ENCODE results near the gene FAM163B.

The FAM163B gene

GRCh38 chr9:133615606-133616188, 6.5 kb upstream of the FAM163B start:
- no peak for DNase-seq

DNA sequence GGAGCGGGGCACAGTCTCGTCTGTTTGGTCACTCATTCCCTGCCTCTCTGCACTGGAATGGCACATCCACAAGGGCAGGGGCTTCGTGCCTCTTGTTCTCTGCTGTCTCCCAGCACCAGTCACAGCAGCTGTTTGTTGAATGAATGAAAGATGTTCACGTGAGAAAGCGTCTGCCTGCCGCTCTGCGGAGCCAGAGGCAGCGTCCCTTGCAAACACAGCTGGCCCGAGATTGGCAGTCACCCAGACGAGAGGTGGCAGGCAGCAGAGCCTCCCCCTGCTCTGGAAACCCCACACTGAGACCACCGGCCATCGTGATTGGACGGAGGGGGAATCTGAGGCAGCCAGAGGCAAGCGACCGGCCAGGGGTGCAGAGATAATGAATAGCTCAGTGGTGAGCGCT, 6.0 kb upstream of the FAM163B start:
- DNase-seq, result no peak

- no peak for DNase-seq
Measured at GRCh38 chr9:133614678-133615077, 5.5 kb upstream of the FAM163B start.

GRCh38 chr9:133614056-133614455, 4.9 kb upstream of the FAM163B start:
- no peak for DNase-seq

GRCh38 chr9:133613432-133613831, 4.2 kb upstream of the FAM163B start:
- no peak for DNase-seq

DNA sequence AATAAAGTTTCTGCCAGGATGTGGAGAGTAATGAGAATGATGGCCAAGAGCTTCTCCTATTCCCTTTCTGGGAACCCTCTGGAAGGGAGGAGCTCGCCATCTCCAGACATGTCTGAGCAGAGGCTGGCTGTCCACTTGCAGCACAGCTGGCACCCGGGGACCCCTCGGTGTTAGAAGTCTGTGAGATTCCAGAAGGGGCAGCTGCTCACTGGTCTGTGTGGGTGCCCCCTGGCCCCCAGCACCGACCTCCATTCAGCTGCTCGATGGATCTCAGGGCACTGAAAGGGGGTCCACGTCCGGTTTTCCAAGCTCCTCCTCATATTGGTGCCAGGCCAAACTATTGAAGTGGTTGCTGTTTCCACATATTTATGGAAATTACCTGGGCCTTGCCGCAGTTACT, 3.6 kb upstream of the FAM163B start:
- no peak for DNase-seq

- no peak for DNase-seq
Measured at GRCh38 chr9:133612051-133612450, 2.9 kb upstream of the FAM163B start.

DNA sequence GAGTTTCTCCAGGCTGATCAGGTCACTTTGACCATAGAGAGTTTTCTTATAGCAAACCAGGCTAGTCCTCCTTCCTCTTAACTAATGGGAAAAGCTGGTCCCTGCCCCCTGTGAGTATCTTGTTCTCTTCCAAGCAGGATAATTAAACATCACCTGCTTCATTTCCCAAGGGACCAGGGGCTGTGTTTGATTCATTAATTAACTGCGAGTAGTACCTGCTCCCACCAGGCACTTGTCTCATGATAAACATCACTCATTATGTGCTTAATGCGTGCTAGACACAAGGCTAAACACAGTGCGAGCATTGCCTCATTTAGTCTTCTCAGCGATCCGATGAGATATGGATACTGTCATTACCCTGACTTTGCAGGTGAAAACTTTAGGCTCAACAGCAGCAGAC, 1.7 kb upstream of the FAM163B start:
- no peak for DNase-seq

- no peak for DNase-seq
Measured at GRCh38 chr9:133608889-133609288, 300 bp downstream of the FAM163B start.

GRCh38 chr9:133608382-133608781, 807 bp downstream of the FAM163B start:
- no peak for DNase-seq

DNA sequence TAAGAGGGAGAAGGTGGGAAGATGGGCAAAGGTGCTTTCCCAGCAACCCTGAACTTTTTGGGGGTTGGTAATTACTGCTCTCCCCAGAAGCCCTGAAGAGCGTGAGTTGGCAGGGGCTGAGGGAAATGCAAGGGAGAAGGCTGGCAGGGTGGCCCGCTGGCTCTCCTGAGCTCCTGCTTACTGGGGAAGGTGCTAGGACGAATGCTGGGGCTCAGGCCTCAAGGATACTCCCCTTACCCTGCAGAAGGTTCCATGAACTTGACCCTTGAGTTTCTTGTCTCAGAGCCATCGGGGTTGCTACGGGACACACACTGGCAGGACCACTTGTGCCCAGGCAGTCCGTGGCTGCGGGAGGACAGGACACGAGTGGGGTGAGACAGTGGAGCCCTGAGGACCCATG, 1.2 kb downstream of the FAM163B start:
- DNase-seq, result no peak

DNA sequence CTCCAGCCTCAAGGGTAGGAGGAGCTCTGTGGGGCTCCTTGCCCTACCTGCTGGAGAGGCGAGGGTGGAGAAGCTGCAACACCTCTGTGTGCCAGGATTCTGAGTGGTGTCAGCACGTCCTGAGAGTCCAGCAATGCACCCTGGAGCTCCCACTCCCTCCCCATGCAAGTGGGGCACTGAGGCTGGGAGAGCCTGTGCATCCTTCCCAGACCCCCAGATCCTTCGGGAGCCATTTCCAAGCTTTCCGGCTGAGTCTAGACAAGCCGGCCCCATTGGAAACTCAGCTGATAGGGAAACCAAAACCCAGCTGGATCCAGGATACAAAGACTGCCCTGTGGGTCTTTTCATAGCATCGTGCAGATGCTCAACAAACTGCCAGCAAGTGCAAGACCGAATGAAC, 1.8 kb downstream of the FAM163B start:
- no peak for DNase-seq

GRCh38 chr9:133606708-133607025, 2.5 kb downstream of the FAM163B start:
- DNase-seq, result no peak

DNA sequence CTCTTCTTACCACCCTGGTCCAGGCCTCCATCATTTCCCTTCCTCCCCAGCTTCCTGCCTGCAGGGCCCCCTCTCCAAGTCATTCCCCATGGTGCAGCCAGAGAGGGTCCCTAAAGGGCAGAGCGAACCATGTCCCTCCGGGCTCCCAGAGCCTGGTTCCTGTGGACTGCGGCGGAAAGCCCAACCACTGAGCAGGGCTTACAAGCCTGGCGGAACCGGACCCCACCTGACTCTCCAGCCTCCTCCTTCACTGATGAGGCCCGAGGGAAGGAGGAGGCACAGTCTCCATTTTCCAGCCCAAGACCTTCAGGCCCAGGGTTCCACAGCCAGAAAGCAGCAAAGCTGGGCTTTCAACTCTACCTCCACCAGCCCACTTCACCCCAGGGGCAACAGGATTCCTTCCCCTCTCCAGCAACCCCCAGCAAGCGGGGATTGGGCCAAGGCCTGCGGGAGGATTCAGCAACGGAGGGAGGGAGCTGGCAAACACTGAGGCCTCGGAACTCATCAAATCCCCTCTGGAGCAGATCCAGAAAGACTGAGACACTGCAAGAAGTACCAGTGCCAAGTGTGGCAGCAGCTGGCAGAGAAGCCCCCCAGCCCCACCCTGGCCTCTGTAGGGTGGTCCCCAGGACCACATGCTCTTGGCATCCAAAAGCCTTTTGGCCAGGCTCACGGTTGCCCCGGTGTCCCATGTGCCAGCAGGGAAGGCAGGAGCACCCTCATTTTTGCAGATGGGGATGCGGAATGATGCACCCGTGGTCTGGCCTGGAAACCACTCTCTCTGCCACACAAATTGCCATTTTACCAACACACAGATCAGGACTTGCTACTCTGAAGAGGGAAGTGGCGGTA, 3.1 kb downstream of the FAM163B start:
- no peak for DNase-seq

- no peak for DNase-seq
Measured at GRCh38 chr9:133605446-133605845, 3.7 kb downstream of the FAM163B start.

- no peak for DNase-seq
Measured at GRCh38 chr9:133604856-133605255, 4.3 kb downstream of the FAM163B start.

DNA sequence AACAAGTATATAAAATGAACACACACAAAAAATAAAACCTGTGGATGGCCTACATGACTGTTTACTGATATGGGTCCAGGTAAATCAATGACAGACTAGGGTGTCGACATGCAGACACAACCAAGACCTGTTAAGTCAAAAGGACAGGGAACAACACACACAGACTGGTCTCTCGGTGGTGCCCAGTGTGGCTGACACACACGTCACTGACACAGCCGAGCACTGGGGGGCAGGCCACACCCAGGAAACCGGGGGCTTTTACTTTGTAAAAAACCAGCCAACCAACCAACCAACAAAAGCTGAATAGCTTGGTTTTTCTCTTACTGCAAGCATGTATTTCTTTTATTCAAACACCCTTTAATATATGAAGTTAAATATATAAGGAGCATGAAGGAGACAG, 5.0 kb downstream of the FAM163B start:
- no peak for DNase-seq

GRCh38 chr9:133603135-133603927, 5.9 kb downstream of the FAM163B start:
- DNase-seq, result no peak

DNA sequence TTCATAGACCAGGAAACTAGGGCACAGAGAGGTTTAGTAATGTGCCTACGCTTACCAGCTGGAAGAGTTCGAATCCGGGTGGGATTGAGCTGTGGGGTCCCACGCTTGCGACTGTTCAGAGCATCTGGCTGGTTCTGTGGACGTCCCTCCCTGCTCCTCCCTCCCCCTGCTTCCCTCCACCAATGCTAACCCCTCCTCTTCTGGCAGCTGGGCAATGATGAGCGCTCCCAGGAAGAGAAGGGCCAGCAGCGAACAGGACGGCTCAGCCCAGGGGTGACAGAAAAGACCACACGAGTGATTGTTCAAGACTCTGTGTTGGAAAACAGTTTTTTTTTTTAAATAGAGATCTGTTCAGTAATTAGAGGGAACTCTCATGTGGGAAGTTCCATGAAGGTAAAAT, 6.9 kb downstream of the FAM163B start:
- no peak for DNase-seq

GRCh38 chr9:133601746-133602145, 7.4 kb downstream of the FAM163B start:
- DNase-seq, result no peak

GRCh38 chr9:133600739-133601138, 8.4 kb downstream of the FAM163B start:
- DNase-seq, result no peak

GRCh38 chr9:133599470-133600173, 9.6 kb downstream of the FAM163B start:
- DNase-seq, result no peak

GRCh38 chr9:133598978-133599377, 10.2 kb downstream of the FAM163B start:
- no peak for DNase-seq

Data from right forelimb (tissue), 1 donor.